Fibroblast of skin of back (primary cell): Measurements from ENCODE around the gene HBS1L. TPM values are rescaled to one million over a fixed set of nuclear protein-coding genes. Genes with fewer than 3 reads are reported as not detected.

Experiments used
- DNase-seq: peaks from one replicate; pipeline ENCODE4 v3.0.0-alpha.2; 2013
- polyA plus RNA-seq, 2 experiments: library from polyadenylated mRNA; unstranded; fragments of 120-200 nt; gene quantifications; one replicate each; pipeline ENCODE4 v1.2.1, GENCODE V29; 2013; ENCODE audit not compliant: insufficient read length in 2 of 2

HBS1L gene
- 71.5 TPM for polyA plus RNA-seq (2013, experiment 1 of 2; ENCODE audit: insufficient read length)
- 71.8 TPM for polyA plus RNA-seq (2013, experiment 2 of 2; ENCODE audit: insufficient read length)

- peak; percentile 97 for DNase-seq
These were observed at the start of gene HBS1L for GRCh38 chr6:135054569-135055498. HBS1L (minus strand) TSS chr6:135054822; CDS start chr6:135054691, 131 bp downstream.

- DNase-seq = no peak
These were observed 49.6 kb upstream of the HBS1L start for GRCh38 chr6:135104199-135104598.

GRCh38 chr6:135102191-135102590, 47.6 kb upstream of the HBS1L start:
- no peak for DNase-seq

- no peak for DNase-seq
These were observed 42.5 kb upstream of the HBS1L start for GRCh38 chr6:135097172-135097571.

- DNase-seq = no peak
These were observed 41.9 kb upstream of the HBS1L start for GRCh38 chr6:135096403-135097130.

GRCh38 chr6:135095716-135096115, 41.1 kb upstream of the HBS1L start:
- DNase-seq = no peak

- no peak for DNase-seq
These were observed 39.8 kb upstream of the HBS1L start for GRCh38 chr6:135094403-135094821.

GRCh38 chr6:135093578-135093977, 39.0 kb upstream of the HBS1L start:
- DNase-seq = no peak

GRCh38 chr6:135092724-135093123, 38.1 kb upstream of the HBS1L start:
- DNase-seq = no peak

GRCh38 chr6:135090819-135091218, 36.2 kb upstream of the HBS1L start:
- no peak for DNase-seq

GRCh38 chr6:135089901-135090300, 35.3 kb upstream of the HBS1L start:
- DNase-seq = no peak

GRCh38 chr6:135088818-135089809, 34.5 kb upstream of the HBS1L start:
- peak; percentile 18 for DNase-seq

- DNase-seq = no peak
These were observed 33.7 kb upstream of the HBS1L start for GRCh38 chr6:135088281-135088680.

- no peak for DNase-seq
These were observed 33.2 kb upstream of the HBS1L start for GRCh38 chr6:135087803-135088202.

- no peak for DNase-seq
These were observed 32.8 kb upstream of the HBS1L start for GRCh38 chr6:135087403-135087802.

GRCh38 chr6:135086414-135086764, 31.8 kb upstream of the HBS1L start:
- no peak for DNase-seq

GRCh38 chr6:135085700-135086413, 31.2 kb upstream of the HBS1L start:
- no peak for DNase-seq

- DNase-seq = no peak
These were observed 30.3 kb upstream of the HBS1L start for GRCh38 chr6:135084916-135085269.

GRCh38 chr6:135084001-135084915, 29.6 kb upstream of the HBS1L start:
- no peak for DNase-seq

GRCh38 chr6:135081966-135082365, 27.3 kb upstream of the HBS1L start:
- no peak for DNase-seq

- DNase-seq = no peak
These were observed 20.4 kb upstream of the HBS1L start for GRCh38 chr6:135075018-135075417.
